ENCODE measurements around the gene CCNT2. TPM values are rescaled to one million over a fixed set of nuclear protein-coding genes. Genes with fewer than 3 reads are reported as not detected.
A peak's percentile ranks its signal among the peaks of the same experiment; 100 is the strongest.

Gene CCNT2
- total and polyA plus RNA-seq, 2 experiments from 2014 or later, result 15.5 to 15.7 TPM

DNA sequence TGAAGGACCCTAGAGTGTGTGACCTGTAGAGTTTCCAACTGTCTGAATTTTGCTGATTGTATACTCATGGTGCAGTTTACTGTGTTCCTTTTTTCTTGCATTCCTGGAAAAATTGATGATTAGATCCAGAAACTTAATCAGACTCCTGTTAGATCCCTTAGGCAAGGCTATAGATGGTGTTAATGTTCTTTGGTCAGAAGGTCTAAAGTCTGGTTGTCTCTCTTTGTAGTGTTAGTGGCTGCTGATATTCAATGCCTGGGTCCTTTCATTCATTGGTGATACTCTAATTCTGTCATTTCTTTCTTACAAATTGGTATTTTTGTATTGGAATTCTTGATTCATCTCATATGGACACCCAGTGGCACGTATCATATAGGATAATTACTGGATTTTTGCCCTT, 6.3 kb downstream of the CCNT2 start:
- H3K27ac ChIP-seq, result no peak overlapping the region
- DNase-seq, result no peak
- H3K4me1 ChIP-seq (ENCODE audit: insufficient read depth), result peaks cover 38% of the 10 kb centered on the region
- no peak overlapping the region for H3K4me3 ChIP-seq
- TF ChIP-seq EZH2phosphoT487 (IDR thresholded peaks at IDR 0.05; ENCODE audit: insufficient read depth, low read depth) (no peak), EZH2 (IDR thresholded peaks at IDR 0.05; ENCODE audit: insufficient read depth, poor library complexity, severe bottlenecking) (no peak)
- H3K27me3 ChIP-seq (replicated peaks; ENCODE audit: insufficient read depth), result no peaks in the 10 kb centered on the region
- H2AFZ ChIP-seq, result no peak overlapping the region
- no peak overlapping the region for H3K4me2 ChIP-seq (ENCODE audit: unreplicated experiment)
- no peaks in the 10 kb centered on the region for H3K9me2 ChIP-seq (ENCODE audit: insufficient read depth)
- peaks cover 100% of the 10 kb centered on the region for H3K79me2 ChIP-seq (ENCODE audit: insufficient read depth)
- no peaks in the 10 kb centered on the region for H3K9me3 ChIP-seq (ENCODE audit: low read depth)
- H3K36me3 ChIP-seq (ENCODE audit: low read depth), result no peaks in the 10 kb centered on the region
- peaks cover 21% of the 10 kb centered on the region for H3F3A ChIP-seq (ENCODE audit: insufficient read depth)
- in situ Hi-C loops (cut with MboI), result no loop called here
- no peak overlapping the region for H3K9ac ChIP-seq
- peaks cover 55% of the 10 kb centered on the region for H4K20me1 ChIP-seq (ENCODE audit: insufficient read depth)
- 95 to 100% methylated on average over 1 of the region's 1 CpG for WGBS, 2 experiments (ENCODE audit: low coverage in 1 of 2, low lambda C conversion rate in 2 of 2, missing lambda C conversion rate in 2 of 2)

DNA sequence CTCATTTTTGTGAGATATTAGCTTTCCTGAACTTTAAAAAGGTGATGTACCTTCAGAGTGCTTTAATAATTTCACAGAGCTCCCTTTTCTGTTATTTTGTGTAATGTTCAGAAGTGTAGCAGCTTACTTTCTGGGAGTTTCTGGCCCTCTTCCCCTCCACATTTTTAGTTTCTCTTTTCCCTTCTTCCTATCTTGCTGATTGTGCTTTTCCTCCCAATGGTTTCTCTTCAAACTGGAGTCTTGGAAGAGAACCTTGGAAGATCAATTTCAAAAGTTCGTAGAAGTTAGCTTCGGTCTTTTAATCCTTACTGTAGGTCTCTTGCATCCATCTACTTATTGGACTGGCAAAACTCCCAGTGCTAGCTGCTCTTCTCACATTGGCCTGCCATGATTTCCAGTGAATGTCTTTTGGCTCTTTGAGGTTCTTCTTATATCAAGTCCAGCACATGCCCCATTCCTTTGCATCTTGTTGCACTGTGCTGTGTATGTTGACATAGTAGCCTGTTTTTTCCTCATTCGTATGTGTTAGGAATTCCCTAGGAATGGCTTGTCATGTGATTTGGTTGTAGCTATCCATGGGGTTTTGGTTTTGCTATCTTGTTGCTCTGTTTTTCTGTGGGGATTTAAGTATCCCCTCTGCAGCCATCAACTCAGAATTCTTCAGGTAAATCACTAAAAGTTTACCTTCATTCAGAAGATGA, 7.8 kb downstream of the CCNT2 start:
- Histone ChIP-seq H3K9me2 (ENCODE audit: insufficient read depth) (no peaks in the 10 kb centered on the region), H4K20me1 (ENCODE audit: insufficient read depth) (peaks cover 46% of the 10 kb centered on the region; the same call in 1 of the 2 replicates), H3K79me2 (ENCODE audit: insufficient read depth) (peaks cover 100% of the 10 kb centered on the region), H2AFZ (no peak overlapping the region), H3K4me3 (no peak overlapping the region), H3K9ac (no peak overlapping the region), H3K9me3 (ENCODE audit: low read depth) (no peaks in the 10 kb centered on the region), H3K36me3 (ENCODE audit: low read depth) (no peaks in the 10 kb centered on the region), H3K4me2 (ENCODE audit: unreplicated experiment) (no peak overlapping the region), H3K27me3 (replicated peaks; ENCODE audit: insufficient read depth) (no peaks in the 10 kb centered on the region), H3K4me1 (ENCODE audit: insufficient read depth) (peaks cover 27% of the 10 kb centered on the region), H3F3A (ENCODE audit: insufficient read depth) (peaks cover 21% of the 10 kb centered on the region), H3K27ac (no peak overlapping the region)
- 77% methylated on average over 3 of the region's 3 CpGs for WGBS, 2 experiments (ENCODE audit: low coverage in 1 of 2, low lambda C conversion rate in 2 of 2, missing lambda C conversion rate in 2 of 2)
- TF ChIP-seq EZH2phosphoT487 (IDR thresholded peaks at IDR 0.05; ENCODE audit: insufficient read depth, low read depth) (no peak), EZH2 (IDR thresholded peaks at IDR 0.05; ENCODE audit: insufficient read depth, poor library complexity, severe bottlenecking) (no peak)
- peak; percentile 7 for DNase-seq
- in situ Hi-C loops (cut with MboI), result no loop called here

DNA sequence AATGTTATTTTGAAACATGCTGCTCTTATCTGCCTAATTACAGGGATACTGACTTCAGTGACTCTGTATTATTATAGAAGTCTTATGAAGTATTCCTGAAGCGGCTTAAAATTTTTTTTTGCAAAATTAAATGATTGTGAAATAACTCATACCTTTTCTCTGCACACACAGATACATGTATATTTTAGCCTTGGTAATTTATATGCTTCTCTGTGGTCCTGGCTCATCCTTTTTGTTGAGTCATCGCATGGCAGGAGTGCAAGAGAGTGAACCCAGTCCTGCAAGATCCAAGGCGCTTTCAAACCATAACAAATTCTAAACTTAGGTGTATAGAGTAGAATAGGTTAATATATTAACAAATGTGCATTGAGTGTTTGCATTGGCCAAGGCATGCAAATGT, 8.6 kb downstream of the CCNT2 start:
- TF ChIP-seq EZH2phosphoT487 (IDR thresholded peaks at IDR 0.05; ENCODE audit: insufficient read depth, low read depth) (no peak), EZH2 (IDR thresholded peaks at IDR 0.05; ENCODE audit: insufficient read depth, poor library complexity, severe bottlenecking) (no peak)
- H3K4me1 ChIP-seq (ENCODE audit: insufficient read depth), result peaks cover 20% of the 10 kb centered on the region
- H3K9me3 ChIP-seq (ENCODE audit: low read depth), result no peaks in the 10 kb centered on the region
- H3K9me2 ChIP-seq (ENCODE audit: insufficient read depth), result no peaks in the 10 kb centered on the region
- H3K9ac ChIP-seq, result no peak overlapping the region
- in situ Hi-C loops (cut with MboI), result no loop called here
- H2AFZ ChIP-seq, result no peak overlapping the region
- H3K27ac ChIP-seq, result no peak overlapping the region
- H3K36me3 ChIP-seq (ENCODE audit: low read depth), result no peaks in the 10 kb centered on the region
- H3K27me3 ChIP-seq (replicated peaks; ENCODE audit: insufficient read depth), result no peaks in the 10 kb centered on the region
- no peak overlapping the region for H3K4me2 ChIP-seq (ENCODE audit: unreplicated experiment)
- H3K79me2 ChIP-seq (ENCODE audit: insufficient read depth), result peaks cover 100% of the 10 kb centered on the region
- WGBS, 2 experiments (ENCODE audit: low coverage in 1 of 2, low lambda C conversion rate in 2 of 2, missing lambda C conversion rate in 2 of 2), result 94 to 95% methylated on average over 3 of the region's 3 CpGs
- peaks cover 42% of the 10 kb centered on the region; the same call in 1 of the 2 replicates for H4K20me1 ChIP-seq (ENCODE audit: insufficient read depth)
- no peak overlapping the region for H3K4me3 ChIP-seq
- DNase-seq, result peak; percentile 58
- peaks cover 21% of the 10 kb centered on the region for H3F3A ChIP-seq (ENCODE audit: insufficient read depth)

DNA sequence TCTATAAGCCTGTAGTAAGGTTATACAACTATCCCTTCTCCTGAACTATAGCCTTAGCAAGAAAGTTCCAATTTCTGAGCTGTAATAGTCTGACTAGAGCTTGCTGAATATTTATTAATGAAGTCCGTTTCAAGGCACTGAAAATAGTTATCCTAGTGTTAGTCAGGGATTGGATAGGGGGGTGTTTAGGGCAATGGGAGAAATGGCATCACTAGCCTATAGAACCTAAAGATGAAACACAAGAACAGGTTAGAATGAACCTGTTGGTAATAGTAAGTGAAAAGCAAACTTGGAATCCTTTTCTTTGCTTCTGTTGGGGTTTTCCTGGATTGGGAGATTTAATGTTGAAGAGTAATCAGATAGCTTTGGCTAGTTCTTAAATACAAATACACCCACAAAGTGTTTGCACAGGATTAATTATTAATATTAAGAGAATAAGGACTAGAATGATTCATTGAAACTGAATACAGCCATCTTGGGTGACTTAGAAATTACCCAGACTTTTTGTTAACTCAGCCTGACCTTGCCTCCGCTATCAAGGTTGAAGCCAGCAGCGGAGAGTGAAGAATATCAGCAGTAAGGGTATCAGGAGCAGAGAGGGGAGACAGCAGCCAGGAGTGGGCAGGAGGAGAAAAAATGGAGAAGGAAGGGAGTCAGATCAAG, 14.4 kb downstream of the CCNT2 start:
- H3K79me2 ChIP-seq (ENCODE audit: insufficient read depth), result peaks cover 100% of the 10 kb centered on the region
- 86 to 88% methylated on average over 3 of the region's 3 CpGs for WGBS, 2 experiments (ENCODE audit: low coverage in 1 of 2, low lambda C conversion rate in 2 of 2, missing lambda C conversion rate in 2 of 2)
- in situ Hi-C loops (cut with MboI), result no loop called here
- DNase-seq, result no peak
- peaks cover 17% of the 10 kb centered on the region; the same call in 1 of the 2 replicates for H4K20me1 ChIP-seq (ENCODE audit: insufficient read depth)
- TF ChIP-seq EZH2 (IDR thresholded peaks at IDR 0.05; ENCODE audit: insufficient read depth, poor library complexity, severe bottlenecking) (no peak), EZH2phosphoT487 (IDR thresholded peaks at IDR 0.05; ENCODE audit: insufficient read depth, low read depth) (no peak)
- H3K4me2 ChIP-seq (ENCODE audit: unreplicated experiment), result no peak overlapping the region
- no peaks in the 10 kb centered on the region for H3K9me3 ChIP-seq (ENCODE audit: low read depth)
- no peak overlapping the region for H3K27ac ChIP-seq
- H3K9me2 ChIP-seq (ENCODE audit: insufficient read depth), result no peaks in the 10 kb centered on the region
- H3K9ac ChIP-seq, result no peak overlapping the region
- H3K36me3 ChIP-seq (ENCODE audit: low read depth), result peaks cover 11% of the 10 kb centered on the region
- H2AFZ ChIP-seq, result no peak overlapping the region
- H3K4me3 ChIP-seq, result no peak overlapping the region
- no peaks in the 10 kb centered on the region for H3F3A ChIP-seq (ENCODE audit: insufficient read depth)
- peaks cover 20% of the 10 kb centered on the region for H3K4me1 ChIP-seq (ENCODE audit: insufficient read depth)
- H3K27me3 ChIP-seq (replicated peaks; ENCODE audit: insufficient read depth), result no peaks in the 10 kb centered on the region
